ENCODE measurements around the gene COLGALT1. TPM values are rescaled to one million over a fixed set of nuclear protein-coding genes. Genes with fewer than 3 reads are reported as not detected.
A peak's percentile ranks its signal among the peaks of the same experiment; 100 is the strongest.

The COLGALT1 gene
- total RNA-seq, 1 donor from 2014 or later = 74.2 TPM

GRCh38 chr19:17611462-17612244 is 56.2 kb downstream of the COLGALT1 start:
- H3K27me3 ChIP-seq (ENCODE audit: control insufficient read depth, insufficient read depth, low read length) = no peaks in the 10 kb centered on the region
- DNase-seq (ENCODE audit: low read depth) (no peak), FAIRE-seq (no peak)
- H3K36me3 ChIP-seq (ENCODE audit: control insufficient read depth, insufficient read depth, low read length) = no peaks in the 10 kb centered on the region
- no peak overlapping the region for H3K4me3 ChIP-seq (ENCODE audit: low read depth, low read length)
- TF ChIP-seq CTCF (IDR thresholded peaks at IDR 0.05; ENCODE audit: insufficient read depth, low read length, severe bottlenecking) = no peak

GRCh38 chr19:17614476-17614875 is 59.0 kb downstream of the COLGALT1 start:
- Histone ChIP-seq H3K4me3 (ENCODE audit: low read depth, low read length) (no peak overlapping the region), H3K27me3 (ENCODE audit: control insufficient read depth, insufficient read depth, low read length) (no peaks in the 10 kb centered on the region), H3K36me3 (ENCODE audit: control insufficient read depth, insufficient read depth, low read length) (no peaks in the 10 kb centered on the region)
- FAIRE-seq (no peak), DNase-seq (ENCODE audit: low read depth) (no peak)
- TF ChIP-seq CTCF (IDR thresholded peaks at IDR 0.05; ENCODE audit: insufficient read depth, low read length, severe bottlenecking) = no peak

- no peaks in the 10 kb centered on the region for H3K36me3 ChIP-seq (ENCODE audit: control insufficient read depth, insufficient read depth, low read length)
Observed at GRCh38 chr19:17615889-17616685, 60.6 kb downstream of the COLGALT1 start.

GRCh38 chr19:17616686-17616960 is 61.2 kb downstream of the COLGALT1 start:
- FAIRE-seq (no peak), DNase-seq (ENCODE audit: low read depth) (no peak)
- Histone ChIP-seq H3K27me3 (ENCODE audit: control insufficient read depth, insufficient read depth, low read length) (no peaks in the 10 kb centered on the region), H3K36me3 (ENCODE audit: control insufficient read depth, insufficient read depth, low read length) (no peaks in the 10 kb centered on the region), H3K4me3 (ENCODE audit: low read depth, low read length) (no peak overlapping the region)
- TF ChIP-seq CTCF (IDR thresholded peaks at IDR 0.05; ENCODE audit: insufficient read depth, low read length, severe bottlenecking) = no peak

More at GRCh38 chr19:17615889-17616685, 60.6 kb downstream of the COLGALT1 start:
- no peak for DNase-seq (ENCODE audit: low read depth)
- no peak overlapping the region for H3K4me3 ChIP-seq (ENCODE audit: low read depth, low read length)
- FAIRE-seq = no peak
- no peak for TF ChIP-seq CTCF (IDR thresholded peaks at IDR 0.05; ENCODE audit: insufficient read depth, low read length, severe bottlenecking)
- H3K27me3 ChIP-seq (ENCODE audit: control insufficient read depth, insufficient read depth, low read length) = no peaks in the 10 kb centered on the region

- DNase-seq (ENCODE audit: low read depth) (peak; percentile 44), FAIRE-seq (no peak)
- no peak overlapping the region for H3K4me3 ChIP-seq (ENCODE audit: low read depth, low read length)
Observed at GRCh38 chr19:17616961-17617806, 61.7 kb downstream of the COLGALT1 start.

More at GRCh38 chr19:17616961-17617806, 61.7 kb downstream of the COLGALT1 start:
- TF ChIP-seq CTCF (IDR thresholded peaks at IDR 0.05; ENCODE audit: insufficient read depth, low read length, severe bottlenecking) = no peak
- Histone ChIP-seq H3K36me3 (ENCODE audit: control insufficient read depth, insufficient read depth, low read length) (no peaks in the 10 kb centered on the region), H3K27me3 (ENCODE audit: control insufficient read depth, insufficient read depth, low read length) (no peaks in the 10 kb centered on the region)
